IMR-90 (cell line): ENCODE data around the gene TENM3.

Experiments
- CEBPB ChIP-seq: IDR thresholded peaks from 2 replicates; pipeline ENCODE4 v1.6.1; 2012; ENCODE audit warnings: low read depth, low read length, improper control_type of control experiment
- ELK1 ChIP-seq: fragments of 150-350 bp; IDR thresholded peaks from 2 replicates; pipeline ENCODE4 v1.6.1; 2016; ENCODE audit warnings: low read depth, mild to moderate bottlenecking, low read length, moderate library complexity, borderline replicate concordance
- FOS ChIP-seq: fragments of 150-350 bp; IDR thresholded peaks from 2 replicates; pipeline ENCODE4 v1.6.1; 2016; ENCODE audit warnings: low read depth, low read length
- MAFK ChIP-seq: IDR thresholded peaks from 2 replicates; pipeline ENCODE4 v1.6.1; 2012; ENCODE audit warnings: low read depth, low read length, improper control_type of control experiment
- MAZ ChIP-seq: IDR thresholded peaks from 2 replicates; pipeline ENCODE4 v1.6.1; 2012; ENCODE audit warnings: low read depth, mild to moderate bottlenecking, low read length, improper control_type of control experiment, moderate library complexity, borderline replicate concordance
- NFE2L2 ChIP-seq: fragments of 150-350 bp; IDR thresholded peaks from 2 replicates; pipeline ENCODE4 v1.6.1; 2016; ENCODE audit warnings: low read depth, mild to moderate bottlenecking, low read length
- POLR2A ChIP-seq: IDR thresholded peaks from 2 replicates; pipeline ENCODE4 v1.6.1; 2012; ENCODE audit warnings: mild to moderate bottlenecking, low read depth, low read length
- RAD21 ChIP-seq: IDR thresholded peaks from 2 replicates; pipeline ENCODE4 v1.6.1; 2012; ENCODE audit warnings: low read length, improper control_type of control experiment
- SMC3 ChIP-seq: fragments of 150-350 bp; IDR thresholded peaks from 2 replicates; pipeline ENCODE4 v1.6.1; 2016; ENCODE audit warnings: low read depth, mild to moderate bottlenecking, antibody characterized with exemption, low read length, moderate library complexity
- TF ChIP-seq, protein P1 (sequence below): conservative IDR thresholded peaks from 2 replicates; pipeline ENCODE4 v1.5.1; 2012; ENCODE audit warnings: mild to moderate bottlenecking, low read depth, low read length, improper control_type of control experiment
- TF ChIP-seq, protein P2 (sequence below): fragments of 150-350 bp; IDR thresholded peaks from 2 replicates; pipeline ENCODE4 v1.6.1; 2017; ENCODE audit warnings: mild to moderate bottlenecking, antibody characterized with exemption, low read length, low read depth

DNA sequence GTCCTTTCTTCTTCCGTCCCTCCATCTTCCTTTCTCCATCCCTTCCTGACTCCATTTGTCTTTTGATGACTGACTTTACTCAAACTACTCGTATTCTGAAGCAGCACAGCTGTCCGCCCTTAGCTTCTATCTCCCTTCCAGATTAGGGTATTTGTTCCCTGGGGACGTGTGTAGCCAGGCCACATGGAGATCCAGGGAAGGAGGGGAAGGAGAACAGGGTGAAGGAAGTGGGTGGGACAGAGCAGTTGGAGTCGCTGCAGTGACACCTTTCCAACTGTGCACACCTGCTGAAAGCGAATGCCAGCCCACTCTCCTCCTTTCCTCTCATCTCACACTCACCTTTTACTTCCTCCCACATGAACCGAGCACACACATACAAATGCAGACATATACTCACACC is 350.2 kb downstream of the TENM3 start:
- TF ChIP-seq, protein P1, sequence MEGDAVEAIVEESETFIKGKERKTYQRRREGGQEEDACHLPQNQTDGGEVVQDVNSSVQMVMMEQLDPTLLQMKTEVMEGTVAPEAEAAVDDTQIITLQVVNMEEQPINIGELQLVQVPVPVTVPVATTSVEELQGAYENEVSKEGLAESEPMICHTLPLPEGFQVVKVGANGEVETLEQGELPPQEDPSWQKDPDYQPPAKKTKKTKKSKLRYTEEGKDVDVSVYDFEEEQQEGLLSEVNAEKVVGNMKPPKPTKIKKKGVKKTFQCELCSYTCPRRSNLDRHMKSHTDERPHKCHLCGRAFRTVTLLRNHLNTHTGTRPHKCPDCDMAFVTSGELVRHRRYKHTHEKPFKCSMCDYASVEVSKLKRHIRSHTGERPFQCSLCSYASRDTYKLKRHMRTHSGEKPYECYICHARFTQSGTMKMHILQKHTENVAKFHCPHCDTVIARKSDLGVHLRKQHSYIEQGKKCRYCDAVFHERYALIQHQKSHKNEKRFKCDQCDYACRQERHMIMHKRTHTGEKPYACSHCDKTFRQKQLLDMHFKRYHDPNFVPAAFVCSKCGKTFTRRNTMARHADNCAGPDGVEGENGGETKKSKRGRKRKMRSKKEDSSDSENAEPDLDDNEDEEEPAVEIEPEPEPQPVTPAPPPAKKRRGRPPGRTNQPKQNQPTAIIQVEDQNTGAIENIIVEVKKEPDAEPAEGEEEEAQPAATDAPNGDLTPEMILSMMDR, result no peak
- TF ChIP-seq POLR2A, result no peak
- TF ChIP-seq RAD21, result no peak
- TF ChIP-seq ELK1, result no peak
- TF ChIP-seq MAZ, result no peak
- TF ChIP-seq NFE2L2, result no peak
- TF ChIP-seq CEBPB, result no peak
- no peak for TF ChIP-seq MAFK
- no peak for TF ChIP-seq FOS
- TF ChIP-seq SMC3, result no peak
- TF ChIP-seq, protein P2, sequence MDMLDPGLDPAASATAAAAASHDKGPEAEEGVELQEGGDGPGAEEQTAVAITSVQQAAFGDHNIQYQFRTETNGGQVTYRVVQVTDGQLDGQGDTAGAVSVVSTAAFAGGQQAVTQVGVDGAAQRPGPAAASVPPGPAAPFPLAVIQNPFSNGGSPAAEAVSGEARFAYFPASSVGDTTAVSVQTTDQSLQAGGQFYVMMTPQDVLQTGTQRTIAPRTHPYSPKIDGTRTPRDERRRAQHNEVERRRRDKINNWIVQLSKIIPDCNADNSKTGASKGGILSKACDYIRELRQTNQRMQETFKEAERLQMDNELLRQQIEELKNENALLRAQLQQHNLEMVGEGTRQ, result no peak
